Endothelial cell of umbilical vein (primary cell): ENCODE measurements around the gene TMEM250. TPM values are rescaled to one million over a fixed set of nuclear protein-coding genes. Genes with fewer than 3 reads are reported as not detected.

ENCODE experiments used
- BruUV-seq: library from RNA; stranded (reverse); fragments of 400-500 nt; replicated peaks from 2 replicates; lab custom pipeline; 2021; lab: Mats Ljungman, UMichigan
- CTCF ChIA-PET: fragments of 300-600, 350-600 bp; sonication (Branson Sonifier 250); formaldehyde crosslinking; loops from one replicate; lab custom pipeline; 2021; ENCODE audit warnings: antibody characterized with exemption, inconsistent platforms; lab: Charles Lee
- POLR2A ChIA-PET: fragments of 300-600, 350-600 bp; sonication (Branson Sonifier 250); formaldehyde crosslinking; loops from one replicate; lab custom pipeline; 2021; ENCODE audit warnings: antibody characterized with exemption, inconsistent platforms; lab: Charles Lee
- DNase-seq: peaks from one replicate; pipeline ENCODE4 v3.0.0-alpha.2; 2011; ENCODE audit warnings: low read depth, low spot score
- FAIRE-seq: peaks from 2 replicates; lab custom pipeline; 2011; peaks lifted over from hg19 to GRCh38; lab: Jason Lieb, UNC
- H2AFZ ChIP-seq: 2 replicates; pipeline ENCODE4 v1.6.0; 2012; ENCODE audit warnings: low read depth, low read length, control low read depth, inconsistent platforms
- H3K27ac ChIP-seq: 2 replicates; pipeline ENCODE4 v1.5.1; 2011; ENCODE audit warnings: low read depth, mild to moderate bottlenecking, control low read depth, low read length, moderate library complexity; ENCODE audit not compliant: insufficient read depth
- H3K27me3 ChIP-seq, 2 experiments: 2 replicates each; pipeline versions ENCODE4 v1.6.0 to v1.6.1; 2011; ENCODE audit warnings: low read length in 2 of 2, mixed read lengths in 1 of 2; ENCODE audit not compliant: control insufficient read depth in 2 of 2, insufficient read depth in 2 of 2
- H3K36me3 ChIP-seq, 2 experiments: 2 replicates in 1 of 2; 3 replicates in 1 of 2; pipeline ENCODE4 v1.5.1; 2011; ENCODE audit warnings: low read length in 2 of 2, mild to moderate bottlenecking in 1 of 2, moderate library complexity in 1 of 2; ENCODE audit not compliant: control insufficient read depth in 2 of 2, insufficient read depth in 2 of 2; ENCODE audit errors: extremely low read depth in 1 of 2
- H3K4me1 ChIP-seq: 3 replicates; pipeline ENCODE4 v1.5.1; 2011; ENCODE audit warnings: mild to moderate bottlenecking, low read length; ENCODE audit not compliant: control insufficient read depth, insufficient read depth; ENCODE audit errors: extremely low read depth
- H3K4me2 ChIP-seq: 2 replicates; pipeline ENCODE4 v1.6.1; 2011; ENCODE audit warnings: low read length, control low read depth, mixed read lengths; ENCODE audit not compliant: insufficient read depth
- H3K4me3 ChIP-seq, 3 experiments: fragments of 200-600 bp in 1 of 3; sonication (generic), shearing (Covaris generic) in 1 of 3; replicated peaks in 1 of 3; 2 replicates each; pipeline ENCODE4 v1.5.1; 2011 to 2016; ENCODE audit warnings: control low read depth in 3 of 3, low read length in 3 of 3, mild to moderate bottlenecking in 2 of 3, inconsistent platforms in 1 of 3, low read depth in 1 of 3, moderate library complexity in 1 of 3; ENCODE audit not compliant: insufficient read depth in 1 of 3
- H3K79me2 ChIP-seq: 2 replicates; pipeline ENCODE4 v1.6.0; 2012; ENCODE audit warnings: low read length, inconsistent platforms; ENCODE audit not compliant: control insufficient read depth, insufficient read depth
- H3K9ac ChIP-seq: replicated peaks from 2 replicates; pipeline ENCODE3; 2011; ENCODE audit warnings: low read length, control low read depth; ENCODE audit not compliant: insufficient read depth; ENCODE audit errors: extremely low read depth
- H3K9me1 ChIP-seq: replicated peaks from 3 replicates; pipeline ENCODE4 v1.6.0; 2011; ENCODE audit warnings: mild to moderate bottlenecking, low read length; ENCODE audit not compliant: control insufficient read depth, insufficient read depth; ENCODE audit errors: extremely low read depth
- H3K9me3 ChIP-seq: replicated peaks from 2 replicates; pipeline ENCODE4 v1.5.1; 2012; ENCODE audit warnings: low read length, inconsistent platforms; ENCODE audit not compliant: control insufficient read depth, insufficient read depth
- H4K20me1 ChIP-seq: replicated peaks from 2 replicates; pipeline ENCODE3; 2011; ENCODE audit warnings: mild to moderate bottlenecking, low read length; ENCODE audit not compliant: control insufficient read depth, insufficient read depth; ENCODE audit errors: extremely low read depth
- FOS ChIP-seq: IDR thresholded peaks from 2 replicates; pipeline ENCODE4 v1.6.1; 2011; ENCODE audit warnings: mild to moderate bottlenecking, low read length, moderate library complexity, borderline replicate concordance; ENCODE audit not compliant: insufficient read depth
- GATA2 ChIP-seq: IDR thresholded peaks from 2 replicates; pipeline ENCODE4 v1.7.0; 2011; ENCODE audit warnings: low read depth, mild to moderate bottlenecking, moderate library complexity, mixed read lengths, low read length; ENCODE audit not compliant: insufficient read length, insufficient read depth
- JUN ChIP-seq: IDR thresholded peaks from 2 replicates; pipeline ENCODE4 v1.6.1; 2011; ENCODE audit warnings: borderline replicate concordance, low read depth; ENCODE audit not compliant: insufficient read length, insufficient read depth
- MYC ChIP-seq: IDR thresholded peaks from one replicate; pipeline ENCODE4 v1.6.1; 2011; ENCODE audit warnings: mild to moderate bottlenecking, low read depth, low read length
- POLR2A ChIP-seq: IDR thresholded peaks from 2 replicates; pipeline ENCODE4 v1.6.1; 2012; ENCODE audit warnings: low read depth, mild to moderate bottlenecking, control low read depth, low read length
- POLR2AphosphoS5 ChIP-seq: IDR thresholded peaks from 2 replicates; pipeline ENCODE4 v1.6.1; 2012; ENCODE audit warnings: low read depth, mild to moderate bottlenecking, control low read depth, low read length, moderate library complexity; ENCODE audit not compliant: insufficient read depth
- dilution Hi-C: fragments of 300-500 bp; cut with MboI; formaldehyde crosslinking; loops from one replicate; pipeline ENCODE4 v1.15.0; 2019; ENCODE audit warnings: low sequenced_read_pairs; ENCODE audit not compliant: extremely low pct_ligation_motif_present
- intact Hi-C: fragments of 100-400 bp; cut with micrococcal nuclease; formaldehyde crosslinking; loops from one replicate; pipeline ENCODE4 v1.10.0; 2022
- polyA plus RNA-seq, 4 experiments: library from polyadenylated mRNA; depleted of rRNA in 3 of 4; stranded (reverse) in 3 of 4; unstranded in 1 of 4; fragments of >200 nt; gene quantifications; 2 replicates each; pipeline versions ENCODE4 v1.2.1 to v1.2.3, GENCODE V29; 2011 to 2012; ENCODE audit warnings: missing spikeins in 1 of 4
- total RNA-seq: library from RNA; stranded (reverse); gene quantifications from 2 replicates; pipeline ENCODE4 v1.2.3, GENCODE V29; 2021
- TF ChIP-seq, protein P1 (sequence below): IDR thresholded peaks from 2 replicates; pipeline ENCODE4 v1.6.1; 2011; ENCODE audit not compliant: insufficient read depth, insufficient read length

TMEM250 gene
- total and polyA plus RNA-seq, 2 donors (not counting 3 experiments of a cell fraction or from before 2014, with no cell fraction given): 24.9 to 49.9 TPM

- POLR2A ChIA-PET: no interaction called here
- Histone ChIP-seq H3K4me3 (no peak overlapping the region), H3K36me3 (no peaks in the 10 kb centered on the region), H4K20me1 (no peaks in the 10 kb centered on the region), H3K79me2 (no peaks in the 10 kb centered on the region), H3K9me3 (no peaks in the 10 kb centered on the region), H3K9me1 (no peaks in the 10 kb centered on the region), H3K4me1 (peaks cover 15% of the 10 kb centered on the region), H3K4me2 (peak overlapping the region; percentile 90), H3K27ac (peak overlapping the region; percentile 75), H3K9ac (peak overlapping the region; percentile 43), H2AFZ (peak overlapping the region; percentile 19), H3K27me3 (peaks cover 0 to 4% of the 10 kb centered on the region in 2 experiments)
- BruUV-seq: no TSS peak
- dilution Hi-C loops: no loop called here
- CTCF ChIA-PET: interaction anchor here (0.8 to 1.8 kb wide), 10 partner anchors 11 to 191 kb away, joined by 3 to 10 read pairs (median 4); no protein-coding TSS in a partner anchor
- TF ChIP-seq FOS (peak; percentile 54), POLR2A (no peak), GATA2 (peak; percentile 86), JUN (peak; percentile 21), MYC (no peak), POLR2AphosphoS5 (peak; percentile 70)
- TF ChIP-seq, protein P1, sequence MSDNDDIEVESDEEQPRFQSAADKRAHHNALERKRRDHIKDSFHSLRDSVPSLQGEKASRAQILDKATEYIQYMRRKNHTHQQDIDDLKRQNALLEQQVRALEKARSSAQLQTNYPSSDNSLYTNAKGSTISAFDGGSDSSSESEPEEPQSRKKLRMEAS: no peak
- intact Hi-C loops: loop anchor here (10.0 kb wide), 1 partner anchor 47 kb away; the partner anchor contains the start of gene LHX3
- peak; percentile 98 for FAIRE-seq
- DNase-seq: peak; percentile 75
Observed at GRCh38 chr9:136157477-136158265, 39.0 kb upstream of the TMEM250 start.
